Hematopoietic multipotent progenitor cell treated with erythropoietin and hydrocortisone succinate and interleukin-3 and kit ligand, for 15 days (in vitro differentiated cells): Measurements from ENCODE around the gene PSEN1.

Experiments
- DNase-seq: peaks from one replicate; pipeline ENCODE4 v3.0.0-alpha.2; 2015; ENCODE audit warnings: low spot score

PSEN1 gene

GRCh38 chr14:73253721-73254120, 117.4 kb downstream of the PSEN1 start:
- no peak for DNase-seq

- no peak for DNase-seq
These were observed 118.1 kb downstream of the PSEN1 start for GRCh38 chr14:73254247-73255004.

GRCh38 chr14:73255005-73255400, 118.7 kb downstream of the PSEN1 start:
- no peak for DNase-seq

GRCh38 chr14:73255693-73256225, 119.5 kb downstream of the PSEN1 start:
- no peak for DNase-seq

GRCh38 chr14:73258076-73258475, 121.8 kb downstream of the PSEN1 start:
- DNase-seq = no peak

GRCh38 chr14:73258845-73259611, 122.7 kb downstream of the PSEN1 start:
- DNase-seq = no peak

- DNase-seq = no peak
These were observed 123.5 kb downstream of the PSEN1 start for GRCh38 chr14:73259837-73260236.

GRCh38 chr14:73260574-73260973, 124.3 kb downstream of the PSEN1 start:
- no peak for DNase-seq

- DNase-seq = no peak
These were observed 124.8 kb downstream of the PSEN1 start for GRCh38 chr14:73261075-73261474.

- no peak for DNase-seq
These were observed 125.5 kb downstream of the PSEN1 start for GRCh38 chr14:73261520-73262426.

- no peak for DNase-seq
These were observed 126.3 kb downstream of the PSEN1 start for GRCh38 chr14:73262427-73263183.

GRCh38 chr14:73263606-73264005, 127.3 kb downstream of the PSEN1 start:
- DNase-seq = no peak

- no peak for DNase-seq
These were observed 128.0 kb downstream of the PSEN1 start for GRCh38 chr14:73264080-73264884.

GRCh38 chr14:73264885-73265720, 128.8 kb downstream of the PSEN1 start:
- DNase-seq = no peak

- no peak for DNase-seq
These were observed 129.4 kb downstream of the PSEN1 start for GRCh38 chr14:73265721-73266046.

- no peak for DNase-seq
These were observed 130.0 kb downstream of the PSEN1 start for GRCh38 chr14:73266317-73266716.

- DNase-seq = no peak
These were observed 131.2 kb downstream of the PSEN1 start for GRCh38 chr14:73267474-73267873.

- DNase-seq = no peak
These were observed 133.6 kb downstream of the PSEN1 start for GRCh38 chr14:73269729-73270531.

GRCh38 chr14:73272393-73272792, 136.1 kb downstream of the PSEN1 start:
- no peak for DNase-seq
